Skin epidermis (tissue), 12 donors: ENCODE measurements around the gene WDR46.

ENCODE experiments used
- H3K27ac ChIP-seq, 21 experiments: fragments of 200-600 bp; sonication (generic) in 11 of 21; one replicate each; pipeline ENCODE4 v1.5.0; 2020; ENCODE audit warnings: mild to moderate bottlenecking in 3 of 21, inconsistent platforms in 2 of 21, moderate library complexity in 2 of 21
- H3K4me3 ChIP-seq, 7 experiments: fragments of 200-600 bp; sonication (generic) in 2 of 7; one replicate each; pipeline ENCODE4 v1.5.0; 2020; ENCODE audit warnings: inconsistent platforms in 2 of 7, mild to moderate bottlenecking in 2 of 7, moderate library complexity in 1 of 7

Gene WDR46

GRCh38 chr6:33314943-33315792 lies 26.1 kb upstream of the WDR46 start:
- peak overlapping the region in 20 of 21 experiments; percentile 89 to 100 (median 97) for H3K27ac ChIP-seq
- peak overlapping the region; percentile 61 to 89 (median 82) for H3K4me3 ChIP-seq

GRCh38 chr6:33314515-33314942 lies 25.5 kb upstream of the WDR46 start:
- peak overlapping the region; percentile 89 to 100 (median 97) for H3K27ac ChIP-seq
- peak overlapping the region; percentile 61 to 89 (median 82) for H3K4me3 ChIP-seq

- peak within 1 kb of the TSS; percentile 89 to 100 (median 97) for H3K27ac ChIP-seq
- peak within 1 kb of the TSS; percentile 61 to 89 (median 82) for H3K4me3 ChIP-seq
Observed at GRCh38 chr6:33313709-33314514, 24.9 kb upstream of the WDR46 start, which contains the start of gene TAPBP. TSS of gene TAPBP (minus strand) at chr6:33314078. CDS start at chr6:33314041, 37 bp downstream.

GRCh38 chr6:33313105-33313708 lies 24.2 kb upstream of the WDR46 start:
- Histone ChIP-seq H3K27ac (peak overlapping the region; percentile 89 to 100 (median 97)), H3K4me3 (peak overlapping the region; percentile 61 to 89 (median 82))

- Histone ChIP-seq H3K27ac (peak overlapping the region; percentile 89 to 100 (median 97)), H3K4me3 (peak overlapping the region; percentile 61 to 89 (median 82))
Observed at GRCh38 chr6:33312361-33313104, 23.5 kb upstream of the WDR46 start.

- H3K4me3 ChIP-seq = no peak overlapping the region
- H3K27ac ChIP-seq = no peak overlapping the region
Observed at GRCh38 chr6:33306356-33306755, 17.3 kb upstream of the WDR46 start.

- Histone ChIP-seq H3K4me3 (no peak overlapping the region), H3K27ac (peak overlapping the region in 2 of 21 experiments; percentile 11 to 14)
Observed at GRCh38 chr6:33305052-33305451, 16.0 kb upstream of the WDR46 start.

GRCh38 chr6:33304216-33304615 lies 15.2 kb upstream of the WDR46 start:
- Histone ChIP-seq H3K4me3 (no peak overlapping the region), H3K27ac (peak overlapping the region in 2 of 21 experiments; percentile 11 to 14)

- H3K27ac ChIP-seq = no peak overlapping the region
Observed at GRCh38 chr6:33301877-33302276, 12.8 kb upstream of the WDR46 start.

GRCh38 chr6:33299237-33299944 lies 10.4 kb upstream of the WDR46 start:
- Histone ChIP-seq H3K4me3 (peak overlapping the region; percentile 42 to 82 (median 76)), H3K27ac (peak overlapping the region; percentile 74 to 100 (median 97))

More at GRCh38 chr6:33301877-33302276, 12.8 kb upstream of the WDR46 start:
- H3K4me3 ChIP-seq = no peak overlapping the region

- Histone ChIP-seq H3K27ac (peak within 1 kb of the TSS; percentile 74 to 100 (median 97)), H3K4me3 (peak within 1 kb of the TSS; percentile 42 to 82 (median 76))
Observed at GRCh38 chr6:33298773-33299236, 9.8 kb upstream of the WDR46 start, which contains the start of gene RGL2. TSS of gene RGL2 (minus strand) at chr6:33298942. CDS start at chr6:33298610, 332 bp downstream.

- peak overlapping the region; percentile 42 to 82 (median 76) for H3K4me3 ChIP-seq
- peak overlapping the region; percentile 74 to 100 (median 97) for H3K27ac ChIP-seq
Observed at GRCh38 chr6:33297956-33298772, 9.1 kb upstream of the WDR46 start.

- peak overlapping the region in 20 of 21 experiments; percentile 86 to 100 (median 97) for H3K27ac ChIP-seq
- H3K4me3 ChIP-seq = peak overlapping the region; percentile 42 to 82 (median 76)
Observed at GRCh38 chr6:33297406-33297955, 8.4 kb upstream of the WDR46 start.

GRCh38 chr6:33296797-33297405 lies 7.9 kb upstream of the WDR46 start:
- H3K27ac ChIP-seq = peak overlapping the region in 20 of 21 experiments; percentile 86 to 100 (median 97)
- peak overlapping the region; percentile 42 to 82 (median 76) for H3K4me3 ChIP-seq

GRCh38 chr6:33295621-33296369 lies 6.8 kb upstream of the WDR46 start:
- peak overlapping the region in 5 of 21 experiments; percentile 0 to 98 (median 30) for H3K27ac ChIP-seq
- H3K4me3 ChIP-seq = no peak overlapping the region
